Smooth muscle cell (in vitro differentiated cells): ENCODE measurements around the gene RFX2. TPM values are rescaled to one million over a fixed set of nuclear protein-coding genes. Genes with fewer than 3 reads are reported as not detected.

Experiments used
- DNase-seq: peaks from one replicate; lab custom pipeline; 2025; ENCODE audit not compliant: unreplicated experiment; lab: John Stamatoyannopoulos, UW
- H2AFZ ChIP-seq: fragments of 200-600 bp; sonication (generic); 2 replicates; pipeline ENCODE4 v1.6.0; 2016; ENCODE audit warnings: antibody characterized with exemption, low read depth, mild to moderate bottlenecking
- H3F3A ChIP-seq: fragments of 200-600 bp; sonication (generic); 2 replicates; pipeline ENCODE4 v1.6.0; 2017; ENCODE audit warnings: antibody characterized with exemption, low read depth
- H3K27ac ChIP-seq: fragments of 200-600 bp; sonication (generic); 2 replicates; pipeline ENCODE4 v1.5.1; 2016; ENCODE audit warnings: low read depth, mild to moderate bottlenecking
- H3K27me3 ChIP-seq: fragments of 200-600 bp; sonication (generic); 2 replicates; pipeline ENCODE4 v1.6.1; 2016; ENCODE audit warnings: low read depth, mild to moderate bottlenecking
- H3K36me3 ChIP-seq: fragments of 200-600 bp; sonication (generic); 2 replicates; pipeline ENCODE4 v1.5.1; 2016; ENCODE audit warnings: low read depth
- H3K4me1 ChIP-seq: fragments of 200-600 bp; sonication (generic); 2 replicates; pipeline ENCODE4 v1.5.1; 2016; ENCODE audit warnings: low read depth
- H3K4me2 ChIP-seq: fragments of 200-600 bp; sonication (generic); 2 replicates; pipeline ENCODE4 v1.6.0; 2016; ENCODE audit warnings: mild to moderate bottlenecking
- H3K4me3 ChIP-seq: fragments of 200-600 bp; sonication (generic); 2 replicates; pipeline ENCODE4 v1.5.1; 2016; ENCODE audit warnings: mild to moderate bottlenecking
- H3K79me2 ChIP-seq: fragments of 200-600 bp; sonication (generic); 2 replicates; pipeline ENCODE4 v1.6.0; 2016; ENCODE audit warnings: low read depth, mild to moderate bottlenecking
- H3K9ac ChIP-seq: fragments of 200-600 bp; sonication (generic); 2 replicates; pipeline ENCODE4 v1.6.0; 2016; ENCODE audit warnings: low read depth
- H3K9me3 ChIP-seq: fragments of 200-600 bp; sonication (generic); replicated peaks from 2 replicates; pipeline ENCODE4 v1.5.1; 2016; ENCODE audit warnings: low read depth
- H4K20me1 ChIP-seq: fragments of 200-600 bp; sonication (generic); 2 replicates; pipeline ENCODE4 v1.6.0; 2016; ENCODE audit warnings: low read depth
- WGBS: methylation state at CpG from one replicate; pipeline ENCODE4 v1.1.7; 2016; ENCODE audit warnings: low lambda C conversion rate; 5-methylcytosine and 5-hydroxymethylcytosine counted together
- polyA plus RNA-seq: library from polyadenylated mRNA; unstranded; fragments of >200 nt; fragmentation: Nextera tagmentation; extraction: Ambion mirVana; gene quantifications from 2 replicates; pipeline ENCODE4 v1.2.1, GENCODE V29; 2016
- total RNA-seq: library from RNA; depleted of rRNA; stranded (reverse); fragments of >200 nt; gene quantifications from 2 replicates; pipeline ENCODE4 v1.2.3, GENCODE V29; 2014
- TF ChIP-seq, protein P1 (sequence below): fragments of 200-600 bp; sonication (generic); IDR thresholded peaks from 2 replicates; pipeline ENCODE4 v1.5.1; 2017; ENCODE audit warnings: borderline replicate concordance, mild to moderate bottlenecking, antibody characterized with exemption; ENCODE audit not compliant: insufficient read depth, poor library complexity, severe bottlenecking

Gene RFX2
- total and polyA plus RNA-seq, 2 experiments from 2014 or later = 4.7 to 7.5 TPM

GRCh38 chr19:6138511-6138910 is 28.2 kb upstream of the RFX2 start:
- Histone ChIP-seq H3K4me3 (no peak overlapping the region), H3F3A (no peaks in the 10 kb centered on the region), H3K9me3 (no peaks in the 10 kb centered on the region), H3K27ac (no peak overlapping the region), H4K20me1 (no peaks in the 10 kb centered on the region), H2AFZ (no peak overlapping the region), H3K4me1 (no peaks in the 10 kb centered on the region), H3K79me2 (no peaks in the 10 kb centered on the region), H3K27me3 (no peaks in the 10 kb centered on the region), H3K4me2 (no peak overlapping the region), H3K36me3 (no peaks in the 10 kb centered on the region), H3K9ac (no peak overlapping the region)
- 44% methylated on average over 2 of the region's 2 CpGs for WGBS
- TF ChIP-seq, protein P1, sequence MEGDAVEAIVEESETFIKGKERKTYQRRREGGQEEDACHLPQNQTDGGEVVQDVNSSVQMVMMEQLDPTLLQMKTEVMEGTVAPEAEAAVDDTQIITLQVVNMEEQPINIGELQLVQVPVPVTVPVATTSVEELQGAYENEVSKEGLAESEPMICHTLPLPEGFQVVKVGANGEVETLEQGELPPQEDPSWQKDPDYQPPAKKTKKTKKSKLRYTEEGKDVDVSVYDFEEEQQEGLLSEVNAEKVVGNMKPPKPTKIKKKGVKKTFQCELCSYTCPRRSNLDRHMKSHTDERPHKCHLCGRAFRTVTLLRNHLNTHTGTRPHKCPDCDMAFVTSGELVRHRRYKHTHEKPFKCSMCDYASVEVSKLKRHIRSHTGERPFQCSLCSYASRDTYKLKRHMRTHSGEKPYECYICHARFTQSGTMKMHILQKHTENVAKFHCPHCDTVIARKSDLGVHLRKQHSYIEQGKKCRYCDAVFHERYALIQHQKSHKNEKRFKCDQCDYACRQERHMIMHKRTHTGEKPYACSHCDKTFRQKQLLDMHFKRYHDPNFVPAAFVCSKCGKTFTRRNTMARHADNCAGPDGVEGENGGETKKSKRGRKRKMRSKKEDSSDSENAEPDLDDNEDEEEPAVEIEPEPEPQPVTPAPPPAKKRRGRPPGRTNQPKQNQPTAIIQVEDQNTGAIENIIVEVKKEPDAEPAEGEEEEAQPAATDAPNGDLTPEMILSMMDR = no peak
- no peak for DNase-seq

DNA sequence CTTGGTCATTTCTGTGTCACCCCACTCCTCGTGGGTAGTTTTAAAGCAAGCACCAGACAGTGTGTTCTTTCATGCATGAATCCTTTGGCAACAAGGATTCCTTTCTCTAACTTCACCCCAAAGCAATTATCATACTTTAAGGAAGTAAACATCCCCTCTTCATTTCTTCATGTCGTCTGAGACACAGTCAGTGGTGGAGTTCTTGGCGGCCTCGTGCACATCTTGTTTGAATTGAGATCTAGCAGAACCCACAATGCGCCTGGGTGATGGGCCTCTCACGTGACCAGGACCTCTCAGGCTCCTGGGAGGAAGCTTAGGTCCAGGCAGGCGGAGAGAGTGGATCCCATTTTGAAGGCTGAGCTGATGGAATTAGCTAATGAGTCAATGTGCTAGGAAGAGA is 27.8 kb upstream of the RFX2 start:
- DNase-seq = no peak
- no peak overlapping the region for H3K27ac ChIP-seq
- H3F3A ChIP-seq = no peaks in the 10 kb centered on the region
- H3K4me1 ChIP-seq = no peaks in the 10 kb centered on the region
- H3K4me2 ChIP-seq = no peak overlapping the region
- H3K27me3 ChIP-seq = no peaks in the 10 kb centered on the region
- no peaks in the 10 kb centered on the region for H4K20me1 ChIP-seq
- TF ChIP-seq, protein P1 = no peak
- H3K9me3 ChIP-seq = no peaks in the 10 kb centered on the region
- no peak overlapping the region for H3K4me3 ChIP-seq
- H3K9ac ChIP-seq = no peak overlapping the region
- no peak overlapping the region for H2AFZ ChIP-seq
- WGBS = 69% methylated on average over 7 of the region's 7 CpGs
- no peaks in the 10 kb centered on the region for H3K79me2 ChIP-seq
- no peaks in the 10 kb centered on the region for H3K36me3 ChIP-seq

DNA sequence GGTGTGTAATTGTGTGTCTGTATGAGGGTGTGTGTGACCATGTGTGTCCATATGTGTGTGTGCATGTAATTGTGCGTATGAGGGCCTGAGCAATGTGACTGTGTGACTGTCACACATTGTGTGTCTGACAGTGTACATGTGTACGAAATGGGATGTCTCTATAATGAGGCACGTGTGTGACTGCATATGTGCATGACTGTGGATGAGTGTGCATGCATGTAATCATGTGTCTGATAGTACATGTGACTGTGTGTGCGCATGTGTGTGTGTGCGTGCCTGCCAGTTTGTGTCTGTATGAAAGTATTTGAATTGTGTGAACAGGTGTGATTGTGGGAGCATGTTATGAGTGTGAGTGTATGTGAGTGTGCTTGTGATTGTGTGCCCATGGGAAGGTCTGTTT is 22.9 kb upstream of the RFX2 start:
- Histone ChIP-seq H3K4me2 (no peak overlapping the region), H4K20me1 (no peaks in the 10 kb centered on the region), H3F3A (no peaks in the 10 kb centered on the region), H3K79me2 (no peaks in the 10 kb centered on the region), H3K4me1 (no peaks in the 10 kb centered on the region), H3K4me3 (no peak overlapping the region), H3K9me3 (no peaks in the 10 kb centered on the region), H3K27me3 (no peaks in the 10 kb centered on the region), H2AFZ (no peak overlapping the region), H3K9ac (no peak overlapping the region), H3K27ac (no peak overlapping the region), H3K36me3 (no peaks in the 10 kb centered on the region)
- 91% methylated on average over 5 of the region's 5 CpGs for WGBS
- TF ChIP-seq, protein P1 = no peak
- DNase-seq = no peak

DNA sequence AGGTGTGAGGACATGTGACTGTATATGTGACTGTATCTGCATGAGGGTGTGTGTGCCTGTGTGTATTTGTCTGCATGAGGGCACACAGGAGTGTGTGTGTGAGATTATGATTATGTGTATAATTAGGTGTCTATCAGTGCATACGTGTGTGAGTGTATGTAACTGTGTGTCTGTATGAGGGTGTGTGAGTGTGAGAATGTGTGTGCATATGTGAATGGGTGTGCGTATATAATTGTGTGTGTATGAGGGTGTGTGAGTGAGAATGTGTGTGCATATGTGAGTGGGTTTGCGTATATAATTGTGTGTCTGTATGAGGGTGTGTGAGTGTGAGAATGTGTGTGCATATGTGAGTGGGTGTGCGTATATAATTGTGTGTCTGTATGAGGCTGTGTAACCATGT is 22.2 kb upstream of the RFX2 start:
- Histone ChIP-seq H3K9ac (no peak overlapping the region), H3K4me1 (no peaks in the 10 kb centered on the region), H3K27ac (no peak overlapping the region), H2AFZ (no peak overlapping the region), H3K27me3 (no peaks in the 10 kb centered on the region), H3K4me3 (no peak overlapping the region), H3K36me3 (no peaks in the 10 kb centered on the region), H3F3A (no peaks in the 10 kb centered on the region), H4K20me1 (no peaks in the 10 kb centered on the region), H3K4me2 (no peak overlapping the region), H3K79me2 (no peaks in the 10 kb centered on the region), H3K9me3 (no peaks in the 10 kb centered on the region)
- 96% methylated on average over 4 of the region's 4 CpGs for WGBS
- TF ChIP-seq, protein P1 = no peak
- no peak for DNase-seq
